GM11168 (cell line): Measurements from ENCODE around the gene JMJD8.

Source experiments
- in situ Hi-C: fragments of 300-500 bp; cut with MboI; formaldehyde crosslinking; loops from one replicate; pipeline ENCODE4 v1.12.0; 2022; ENCODE audit warnings: low sequenced_read_pairs; ENCODE audit not compliant: unreplicated experiment

Gene JMJD8

GRCh38 chr16:645852-646678 lies 38.1 kb downstream of the JMJD8 start:
- in situ Hi-C loops, result no loop called here

GRCh38 chr16:644556-644955 lies 39.6 kb downstream of the JMJD8 start:
- in situ Hi-C loops, result no loop called here

- in situ Hi-C loops, result no loop called here
These were observed 41.1 kb downstream of the JMJD8 start for GRCh38 chr16:643050-643368.

GRCh38 chr16:642189-643049 lies 41.7 kb downstream of the JMJD8 start:
- in situ Hi-C loops, result no loop called here

- in situ Hi-C loops, result no loop called here
These were observed 42.6 kb downstream of the JMJD8 start, which contains the start of gene MCRIP2 for GRCh38 chr16:641326-642188. MCRIP2 (plus strand) TSS chr16:641828; CDS start chr16:641992, 164 bp downstream.

GRCh38 chr16:640614-641013 lies 43.5 kb downstream of the JMJD8 start:
- in situ Hi-C loops, result no loop called here

- in situ Hi-C loops, result no loop called here
These were observed 45.3 kb downstream of the JMJD8 start for GRCh38 chr16:638836-639235.

- in situ Hi-C loops, result no loop called here
These were observed 46.0 kb downstream of the JMJD8 start for GRCh38 chr16:638034-638543.

GRCh38 chr16:637081-638018 lies 46.8 kb downstream of the JMJD8 start:
- in situ Hi-C loops, result no loop called here

- in situ Hi-C loops, result no loop called here
These were observed 47.7 kb downstream of the JMJD8 start, which contains the start of gene METTL26 for GRCh38 chr16:636206-637080. METTL26 (minus strand) TSS chr16:636305; CDS start chr16:636290, 15 bp downstream.

- in situ Hi-C loops, result no loop called here
These were observed 48.4 kb downstream of the JMJD8 start for GRCh38 chr16:635573-636205.

GRCh38 chr16:634996-635395 lies 49.1 kb downstream of the JMJD8 start:
- in situ Hi-C loops, result no loop called here

GRCh38 chr16:634051-634670 lies 50.0 kb downstream of the JMJD8 start:
- in situ Hi-C loops, result no loop called here

- in situ Hi-C loops, result no loop called here
These were observed 50.6 kb downstream of the JMJD8 start for GRCh38 chr16:633336-634050.

- in situ Hi-C loops, result no loop called here
These were observed 51.4 kb downstream of the JMJD8 start for GRCh38 chr16:632486-633335.
